Prostate gland (tissue), 2 donors: ENCODE results near the gene DDRGK1. TPM values are rescaled to one million over a fixed set of nuclear protein-coding genes. Genes with fewer than 3 reads are reported as not detected.

Source experiments
- DNase-seq: peaks from one replicate; pipeline ENCODE4 v3.0.0-alpha.2; 2019; ENCODE audit warnings: low spot score
- H3K27ac ChIP-seq, 2 donors: fragments of 200-600 bp; sonication (generic); 2 replicates each; pipeline ENCODE4 v1.5.1; 2017 to 2019
- H3K27me3 ChIP-seq: fragments of 200-600 bp; sonication (generic); replicated peaks from 2 replicates; pipeline ENCODE4 v1.5.1; 2019; ENCODE audit not compliant: insufficient read depth
- H3K36me3 ChIP-seq, 2 donors: fragments of 200-600 bp; sonication (generic); 1 replicate in 1 of 2; 2 replicates in 1 of 2; pipeline versions ENCODE4 v1.5.1 to v1.8.1; 2017 to 2019
- H3K4me1 ChIP-seq: fragments of 200-600 bp; sonication (generic); replicated peaks from 2 replicates; pipeline ENCODE4 v1.5.1; 2019
- H3K4me3 ChIP-seq, 2 donors: fragments of 200-600 bp; sonication (generic); 2 replicates each; pipeline ENCODE4 v1.5.1; 2017 to 2019
- H3K9me3 ChIP-seq: fragments of 200-600 bp; sonication (generic); 2 replicates; pipeline ENCODE4 v1.5.1; 2017
- POLR2A ChIP-seq: fragments of 450-650 bp; IDR thresholded peaks from one replicate; pipeline ENCODE4 v1.6.1; 2016; ENCODE audit warnings: antibody characterized with exemption, mild to moderate bottlenecking
- POLR2AphosphoS5 ChIP-seq: sonication (generic); formaldehyde crosslinking; IDR thresholded peaks from one replicate; pipeline ENCODE4 v1.6.1; 2017; ENCODE audit warnings: antibody characterized with exemption
- WGBS: methylation state at CpG from one replicate; pipeline ENCODE4 v1.1.5; 2018; 5-methylcytosine and 5-hydroxymethylcytosine counted together
- intact Hi-C: fragments of 100-400 bp; cut with DNase I; formaldehyde crosslinking; loops from one replicate; pipeline ENCODE4 v1.14.2; 2022
- total RNA-seq, 2 donors: library from RNA; depleted of rRNA; stranded (reverse); fragments of >200 nt; gene quantifications; one replicate each; pipeline ENCODE4 v1.1.0, GENCODE V29; 2016
- TF ChIP-seq, protein P1 (sequence below), 4 experiments: fragments of 200-600 bp in 2 of 4; fragments of 450-650 bp in 2 of 4; sonication (generic) in 2 of 4; IDR thresholded peaks; 1 replicate in 3 of 4; 2 replicates in 1 of 4; pipeline ENCODE4 v1.5.1; 2016 to 2019; ENCODE audit warnings: antibody characterized with exemption in 4 of 4, mild to moderate bottlenecking in 2 of 4, moderate library complexity in 2 of 4

DDRGK1 gene
- total RNA-seq, 2 donors from 2014 or later = 87.5 to 126 TPM

DNA sequence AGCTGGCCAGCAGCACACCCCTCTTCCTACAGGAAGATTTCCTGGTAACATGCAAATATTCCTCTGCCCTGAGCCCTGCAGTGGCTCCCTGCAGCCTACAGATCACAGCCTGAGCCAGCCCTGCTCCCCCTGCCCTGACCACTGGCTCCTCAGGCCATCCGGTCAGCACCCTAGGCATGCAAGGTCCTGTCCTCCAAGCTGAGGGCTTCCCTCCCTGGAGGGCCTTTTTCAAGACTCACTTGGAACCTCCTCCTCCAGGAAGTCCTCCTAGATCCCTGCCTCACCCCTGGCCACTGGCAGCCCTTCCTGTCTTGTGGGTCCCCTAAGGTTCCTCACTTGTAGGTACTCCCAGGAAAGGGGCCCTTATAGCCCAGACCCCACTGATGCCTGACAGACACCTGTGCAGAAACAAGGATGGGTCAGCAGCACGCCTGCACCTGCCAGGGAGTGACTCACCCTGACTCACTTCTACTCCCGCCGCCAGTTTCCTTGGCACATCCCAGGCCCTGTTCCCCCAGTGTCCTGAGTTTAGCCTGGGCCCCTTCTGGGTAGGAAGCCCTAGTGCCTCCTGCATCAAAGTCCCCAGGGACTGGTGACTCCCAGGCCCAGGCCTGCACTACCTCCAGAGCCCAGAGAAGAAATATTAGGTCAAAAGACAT lies 31.3 kb upstream of the DDRGK1 start:
- TF ChIP-seq POLR2A = no peak
- TF ChIP-seq POLR2AphosphoS5 = no peak
- TF ChIP-seq, protein P1, sequence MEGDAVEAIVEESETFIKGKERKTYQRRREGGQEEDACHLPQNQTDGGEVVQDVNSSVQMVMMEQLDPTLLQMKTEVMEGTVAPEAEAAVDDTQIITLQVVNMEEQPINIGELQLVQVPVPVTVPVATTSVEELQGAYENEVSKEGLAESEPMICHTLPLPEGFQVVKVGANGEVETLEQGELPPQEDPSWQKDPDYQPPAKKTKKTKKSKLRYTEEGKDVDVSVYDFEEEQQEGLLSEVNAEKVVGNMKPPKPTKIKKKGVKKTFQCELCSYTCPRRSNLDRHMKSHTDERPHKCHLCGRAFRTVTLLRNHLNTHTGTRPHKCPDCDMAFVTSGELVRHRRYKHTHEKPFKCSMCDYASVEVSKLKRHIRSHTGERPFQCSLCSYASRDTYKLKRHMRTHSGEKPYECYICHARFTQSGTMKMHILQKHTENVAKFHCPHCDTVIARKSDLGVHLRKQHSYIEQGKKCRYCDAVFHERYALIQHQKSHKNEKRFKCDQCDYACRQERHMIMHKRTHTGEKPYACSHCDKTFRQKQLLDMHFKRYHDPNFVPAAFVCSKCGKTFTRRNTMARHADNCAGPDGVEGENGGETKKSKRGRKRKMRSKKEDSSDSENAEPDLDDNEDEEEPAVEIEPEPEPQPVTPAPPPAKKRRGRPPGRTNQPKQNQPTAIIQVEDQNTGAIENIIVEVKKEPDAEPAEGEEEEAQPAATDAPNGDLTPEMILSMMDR (IDR thresholded peaks at IDR 0.05) = no peak
- Histone ChIP-seq H3K4me3 (no peak overlapping the region), H3K9me3 (no peaks in the 10 kb centered on the region), H3K4me1 (peaks cover 5% of the 10 kb centered on the region), H3K36me3 (no peaks in the 10 kb centered on the region), H3K27me3 (no peaks in the 10 kb centered on the region), H3K27ac (no peak overlapping the region)
- 71% methylated on average over 4 of the region's 4 CpGs for WGBS
- DNase-seq = no peak
- intact Hi-C loops = no loop called here

DNA sequence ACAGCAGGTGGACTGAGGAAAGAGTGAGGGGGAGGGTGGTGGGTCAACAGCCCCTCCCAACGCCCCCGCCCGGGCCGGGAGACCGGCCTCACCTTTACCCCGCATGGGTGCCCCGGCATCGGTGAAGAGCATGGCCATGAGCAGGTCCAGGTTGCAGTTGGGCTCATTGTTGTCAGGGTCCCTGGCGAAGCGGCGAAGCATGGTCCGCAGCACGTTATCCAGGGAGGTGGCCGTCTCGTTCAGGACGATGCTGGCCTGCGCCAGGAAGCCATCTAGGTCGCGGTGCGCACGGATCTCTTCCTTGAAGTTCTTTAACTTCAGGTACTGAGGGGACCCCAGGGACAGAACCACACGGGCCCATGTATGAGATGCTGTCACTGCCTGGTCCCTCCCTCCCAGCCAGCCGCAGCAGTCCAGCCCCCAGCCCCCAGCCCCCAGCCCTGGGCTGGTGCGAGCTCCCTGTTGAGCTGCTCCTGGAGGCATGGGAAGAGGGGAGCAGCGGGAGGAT lies 29.6 kb upstream of the DDRGK1 start:
- 92% methylated on average over 25 of the region's 25 CpGs for WGBS
- Histone ChIP-seq H3K4me3 (no peak overlapping the region), H3K27ac (no peak overlapping the region), H3K27me3 (no peaks in the 10 kb centered on the region), H3K36me3 (no peaks in the 10 kb centered on the region), H3K9me3 (no peaks in the 10 kb centered on the region), H3K4me1 (no peaks in the 10 kb centered on the region)
- TF ChIP-seq POLR2AphosphoS5 (no peak), POLR2A (no peak)
- TF ChIP-seq, protein P1 (IDR thresholded peaks at IDR 0.05) = no peak
- DNase-seq = no peak
- intact Hi-C loops = no loop called here

DNA sequence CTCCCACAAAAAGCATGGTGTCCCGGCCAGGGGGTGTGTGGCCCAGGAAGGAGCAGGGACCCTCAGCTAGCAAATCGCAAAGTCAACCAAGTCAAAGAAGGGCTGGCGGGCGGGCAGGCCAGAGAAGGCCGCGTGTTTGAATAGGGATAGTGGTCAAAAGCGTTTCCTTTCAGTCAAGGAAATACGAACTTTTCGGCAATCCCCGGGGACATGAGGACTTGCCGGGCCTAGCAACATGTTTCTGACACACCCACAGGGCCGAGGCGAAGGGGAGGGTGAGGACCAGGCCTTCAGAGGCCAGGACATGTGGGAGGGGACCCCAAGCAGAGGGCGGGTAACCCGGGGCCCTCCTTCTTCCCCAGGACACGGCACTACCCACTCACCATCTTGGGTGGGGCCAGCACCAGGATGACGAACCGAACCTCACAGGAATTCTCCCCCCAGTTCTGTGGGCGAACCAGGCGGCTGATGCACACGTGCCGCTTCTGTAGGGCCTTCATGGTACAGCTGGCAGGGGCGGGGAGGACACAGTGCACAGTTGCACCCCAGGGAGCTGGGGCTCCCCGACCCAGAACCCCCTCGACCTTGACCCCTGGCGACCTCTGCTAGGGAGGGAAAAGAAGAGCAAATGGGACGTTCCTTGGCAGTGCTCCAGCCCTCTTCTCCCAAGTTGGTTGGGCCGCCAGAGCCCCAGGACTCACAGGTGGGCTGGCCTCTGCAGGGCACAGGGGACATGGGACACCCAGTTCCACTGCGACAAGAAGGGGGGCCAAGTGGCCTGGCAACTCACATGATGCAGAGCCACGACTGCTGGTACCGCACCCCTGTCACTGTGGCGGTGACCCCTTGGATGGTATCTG lies 28.9 kb upstream of the DDRGK1 start:
- WGBS = 88% methylated on average over 22 of the region's 32 CpGs
- intact Hi-C loops = no loop called here
- Histone ChIP-seq H3K4me3 (no peak overlapping the region), H3K36me3 (no peaks in the 10 kb centered on the region), H3K27ac (no peak overlapping the region), H3K27me3 (no peaks in the 10 kb centered on the region), H3K4me1 (no peaks in the 10 kb centered on the region), H3K9me3 (no peaks in the 10 kb centered on the region)
- no peak for DNase-seq
- no peak for TF ChIP-seq POLR2AphosphoS5
- TF ChIP-seq, protein P1 (IDR thresholded peaks at IDR 0.05) = no peak
- no peak for TF ChIP-seq POLR2A

DNA sequence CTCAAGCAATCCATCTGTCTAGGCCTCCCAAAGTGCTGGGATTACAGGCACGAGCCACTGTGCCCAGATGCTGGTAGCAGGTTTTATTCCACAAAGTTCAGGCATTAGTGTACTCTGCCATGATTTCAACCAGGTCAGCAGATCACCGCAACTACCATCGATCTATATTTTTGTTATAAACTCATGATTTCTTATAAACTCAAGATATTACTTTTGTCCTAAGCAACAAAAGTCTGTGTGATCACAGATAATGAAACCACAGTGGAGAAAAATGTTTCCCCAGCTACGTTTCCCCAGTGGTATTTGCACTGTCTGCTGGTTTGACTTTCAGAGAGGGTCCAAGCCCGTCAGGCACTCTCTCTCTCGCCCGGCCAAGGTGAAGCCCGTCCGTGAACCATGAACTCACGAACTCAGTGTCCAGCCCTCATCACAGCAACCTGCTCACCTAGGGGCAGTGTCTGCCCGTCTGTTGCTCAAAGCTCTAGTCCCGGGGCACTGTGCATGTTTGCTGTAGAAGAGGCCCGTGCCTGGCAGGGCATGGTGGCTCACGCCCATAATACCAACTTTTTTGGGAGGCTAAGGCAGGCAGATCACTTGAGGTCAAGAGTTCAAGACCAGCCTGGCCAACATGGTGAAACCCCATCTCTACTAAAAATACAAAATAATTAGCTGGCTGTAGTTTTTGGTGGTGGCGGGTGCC lies 27.6 kb upstream of the DDRGK1 start:
- WGBS = 93% methylated on average over 15 of the region's 15 CpGs
- no peak overlapping the region for H3K27ac ChIP-seq
- no peak for TF ChIP-seq POLR2A
- TF ChIP-seq, protein P1 (IDR thresholded peaks at IDR 0.05) = no peak
- TF ChIP-seq POLR2AphosphoS5 = no peak
- no peak for DNase-seq
- no peaks in the 10 kb centered on the region for H3K9me3 ChIP-seq
- H3K36me3 ChIP-seq = no peaks in the 10 kb centered on the region
- no peaks in the 10 kb centered on the region for H3K27me3 ChIP-seq
- H3K4me3 ChIP-seq = no peak overlapping the region
- intact Hi-C loops = no loop called here
- no peaks in the 10 kb centered on the region for H3K4me1 ChIP-seq
